Testis (tissue), 5 donors: ENCODE data around the gene ARL15. TPM values are rescaled to one million over a fixed set of nuclear protein-coding genes. Genes with fewer than 3 reads are reported as not detected.
"Not testable (repeated sequence)": the region's sequence is repeated elsewhere in the genome, so short reads cannot be mapped to it uniquely, and the experiment has no call there.

Experiments
- DNase-seq: peaks from one replicate; pipeline ENCODE4 v3.0.0-alpha.2; 2019
- H3K27ac ChIP-seq, 2 donors: fragments of 200-600 bp; sonication (generic); one replicate each; pipeline ENCODE4 v1.5.1; 2019
- H3K27me3 ChIP-seq: fragments of 200-600 bp; sonication (generic); one replicate; pipeline ENCODE4 v1.5.1; 2019
- H3K36me3 ChIP-seq: fragments of 200-600 bp; sonication (generic); one replicate; pipeline ENCODE4 v1.5.1; 2017; ENCODE audit warnings: low read depth; ENCODE audit errors: missing control alignments
- H3K4me1 ChIP-seq: fragments of 200-600 bp; sonication (generic); one replicate; pipeline ENCODE4 v1.5.1; 2019
- H3K4me3 ChIP-seq, 2 donors: fragments of 200-600 bp; sonication (generic); one replicate each; pipeline ENCODE4 v1.5.1; 2017 to 2019
- H3K9me3 ChIP-seq: fragments of 200-600 bp; sonication (generic); one replicate; pipeline ENCODE4 v1.5.1; 2017
- CTCF ChIP-seq, 3 experiments: fragments of 450-650 bp in 2 of 3; fragments of 200-600 bp in 1 of 3; sonication (generic) in 1 of 3; IDR thresholded peaks; one replicate each; pipeline ENCODE4 v1.5.1; 2016 to 2019; ENCODE audit warnings: antibody characterized with exemption in 3 of 3, mild to moderate bottlenecking in 2 of 3, moderate library complexity in 1 of 3
- POLR2A ChIP-seq: fragments of 450-650 bp; IDR thresholded peaks from one replicate; pipeline ENCODE4 v1.6.1; 2017; ENCODE audit warnings: antibody characterized with exemption, mild to moderate bottlenecking, moderate library complexity
- WGBS, 2 donors: methylation state at CpG; one replicate each; pipeline ENCODE4 v1.1.5; 2018; 5-methylcytosine and 5-hydroxymethylcytosine counted together
- intact Hi-C: fragments of 100-400 bp; cut with DNase I; formaldehyde crosslinking; loops from one replicate; pipeline ENCODE4 v1.15.1; 2023; ENCODE audit warnings: low total_unique reads
- long read RNA-seq, 2 donors: transcript quantifications; one replicate each; lab custom pipeline, GENCODE V29; 2026
- polyA plus RNA-seq: library from polyadenylated mRNA; stranded (reverse); fragments of 350-450 nt; fragmentation: Illumina TruSeq; extraction: RNeasy Lipid Tissue Mini Kit (QIAGEN cat#74804); gene quantifications from one replicate; pipeline ENCODE4 v1.2.3, GENCODE V29; 2014; ENCODE audit warnings: low read depth, low replicate concordance; ENCODE audit not compliant: insufficient read depth
- total RNA-seq, 2 donors: library from RNA; depleted of rRNA; stranded (reverse); fragments of >200 nt; gene quantifications; one replicate each; pipeline ENCODE4 v1.2.3, GENCODE V29; 2016

Gene ARL15
- 10 to 100 TPM; 75.2 to 88.6 TPM for total RNA-seq
- polyA plus RNA-seq, result 36.6 TPM
- long read RNA-seq, donor 1, partial matches to known transcripts, result 0 of 5 reads
- long read RNA-seq, donor 1, other reads (novel, unspliced or antisense), result 0 of 5 reads
- long read RNA-seq, donor 2, partial matches to known transcripts, result 0 of 5 reads
- long read RNA-seq, donor 2, other reads (novel, unspliced or antisense), result 0 of 5 reads

GRCh38 chr5:54310433-54311175 lies at the start of gene ARL15:
ARL15 (minus strand) TSS chr5:54310573.
- 0% methylated on average over 40 to 49 of the region's 50 CpGs for WGBS, 2 donors
- no peaks in the 10 kb centered on the region for H3K27me3 ChIP-seq
- intact Hi-C loops, result no loop called here
- H3K36me3 ChIP-seq, result no peaks in the 10 kb centered on the region
- peak within 1 kb of the TSS; percentile 86 to 90 for H3K27ac ChIP-seq
- H3K4me3 ChIP-seq, result peak within 1 kb of the TSS; percentile 94 to 98
- no peaks in the 10 kb centered on the region for H3K9me3 ChIP-seq
- H3K4me1 ChIP-seq, result peaks cover 5% of the 10 kb centered on the region
- no peak for TF ChIP-seq CTCF (IDR thresholded peaks at IDR 0.05)
- TF ChIP-seq POLR2A, result peak; percentile 99
- peak; percentile 99 for DNase-seq

- WGBS, 2 donors, result 52 to 58% methylated on average over 5 of the region's 5 CpGs
- DNase-seq, result peak; percentile 80
- H3K36me3 ChIP-seq, result no peaks in the 10 kb centered on the region
Observed at GRCh38 chr5:54360089-54360488, 49.7 kb upstream of the ARL15 start.

GRCh38 chr5:54357408-54358058 lies 47.2 kb upstream of the ARL15 start:
- H3K4me3 ChIP-seq, result no peak overlapping the region
- intact Hi-C loops, result no loop called here
- H3K27ac ChIP-seq, result no peak overlapping the region
- H3K36me3 ChIP-seq, result no peaks in the 10 kb centered on the region
- TF ChIP-seq POLR2A, result no peak
- H3K4me1 ChIP-seq, result peaks cover 27% of the 10 kb centered on the region
- DNase-seq, result no peak
- no peaks in the 10 kb centered on the region for H3K9me3 ChIP-seq
- WGBS, 2 donors, result 33% methylated on average over 4 of the region's 4 CpGs
- H3K27me3 ChIP-seq, result no peaks in the 10 kb centered on the region

More at GRCh38 chr5:54360089-54360488, 49.7 kb upstream of the ARL15 start:
- H3K4me3 ChIP-seq, result no peak overlapping the region
- peaks cover 27% of the 10 kb centered on the region for H3K4me1 ChIP-seq
- intact Hi-C loops, result no loop called here
- peak overlapping the region; percentile 26 to 43 for H3K27ac ChIP-seq
- H3K27me3 ChIP-seq, result no peaks in the 10 kb centered on the region
- H3K9me3 ChIP-seq, result no peaks in the 10 kb centered on the region
- no peak for TF ChIP-seq CTCF (IDR thresholded peaks at IDR 0.05)
- TF ChIP-seq POLR2A, result no peak

GRCh38 chr5:54353933-54354564 lies 43.7 kb upstream of the ARL15 start:
- H3K9me3 ChIP-seq, H3K27me3 ChIP-seq, intact Hi-C loops, DNase-seq, H3K4me3 ChIP-seq, H3K36me3 ChIP-seq, H3K27ac ChIP-seq, H3K4me1 ChIP-seq: not testable (repeated sequence)

GRCh38 chr5:54352580-54352979 lies 42.2 kb upstream of the ARL15 start:
- intact Hi-C loops, H3K4me3 ChIP-seq, H3K36me3 ChIP-seq, H3K9me3 ChIP-seq, H3K4me1 ChIP-seq, H3K27ac ChIP-seq, DNase-seq, H3K27me3 ChIP-seq: not testable (repeated sequence)
- WGBS, 2 donors, result 0 to 31% methylated on average over 1 of the region's 1 CpG
